DND-41 (cell line): ENCODE data around the gene CLOCK.

Experiments used
- ATAC-seq: fragments of 200-7000 bp; cut with Tn5 transposase; 3 replicates; pipeline ENCODE4 v1.9.1; 2021; ENCODE audit warnings: low read depth; ENCODE audit not compliant: insufficient read depth
- DNase-seq: peaks from one replicate; pipeline ENCODE4 v3.0.0-alpha.2; 2020
- H2AFZ ChIP-seq: 2 replicates; pipeline ENCODE4 v1.6.0; 2012; ENCODE audit warnings: low read depth, low read length
- H3K27ac ChIP-seq: 2 replicates; pipeline ENCODE4 v1.5.1; 2012; ENCODE audit warnings: low read length, inconsistent platforms
- H3K27me3 ChIP-seq: fragments of 200-600 bp; sonication (generic); 2 replicates; pipeline ENCODE4 v1.6.0; 2012; ENCODE audit warnings: low read length, mild to moderate bottlenecking, inconsistent platforms; ENCODE audit not compliant: insufficient read depth, poor library complexity
- H3K36me3 ChIP-seq: 2 replicates; pipeline ENCODE4 v1.5.1; 2012; ENCODE audit warnings: low read length, inconsistent platforms; ENCODE audit not compliant: insufficient read depth
- H3K4me1 ChIP-seq: 2 replicates; pipeline ENCODE4 v1.5.1; 2012; ENCODE audit warnings: mild to moderate bottlenecking, low read length; ENCODE audit not compliant: insufficient read depth
- H3K4me2 ChIP-seq: 2 replicates; pipeline ENCODE4 v1.6.0; 2012; ENCODE audit warnings: mild to moderate bottlenecking, moderate library complexity, low read length, inconsistent platforms; ENCODE audit not compliant: insufficient read depth
- H3K4me3 ChIP-seq, 2 experiments: fragments of 200-600 bp in 1 of 2; shearing (Covaris generic) in 1 of 2; 2 replicates each; pipeline ENCODE4 v1.5.1; 2012 to 2016; ENCODE audit warnings: inconsistent platforms in 2 of 2, low read length in 2 of 2, mild to moderate bottlenecking in 2 of 2, low read depth in 1 of 2, moderate library complexity in 1 of 2
- H3K79me2 ChIP-seq: 2 replicates; pipeline ENCODE4 v1.6.0; 2012; ENCODE audit warnings: low read length, inconsistent platforms; ENCODE audit not compliant: insufficient read depth
- H3K9ac ChIP-seq: 2 replicates; pipeline ENCODE4 v1.6.0; 2012; ENCODE audit warnings: low read depth, mild to moderate bottlenecking, inconsistent platforms, low read length, moderate library complexity
- H3K9me3 ChIP-seq: 2 replicates; pipeline ENCODE4 v1.5.1; 2012; ENCODE audit warnings: low read length, moderate library complexity, mild to moderate bottlenecking, inconsistent platforms; ENCODE audit not compliant: insufficient read depth, severe bottlenecking
- H4K20me1 ChIP-seq: 2 replicates; pipeline ENCODE4 v1.6.0; 2012; ENCODE audit warnings: low read length; ENCODE audit not compliant: insufficient read depth
- CTCF ChIP-seq: IDR thresholded peaks from 2 replicates; pipeline ENCODE4 v1.5.1; 2012; ENCODE audit warnings: borderline replicate concordance, low read length, moderate library complexity, mild to moderate bottlenecking; ENCODE audit not compliant: poor library complexity, severe bottlenecking; ENCODE audit errors: extremely low read depth
- EZH2 ChIP-seq: IDR thresholded peaks from 3 replicates; pipeline ENCODE4 v1.6.1; 2012; ENCODE audit warnings: borderline replicate concordance, low read depth, mild to moderate bottlenecking, moderate library complexity, low read length, inconsistent platforms; ENCODE audit not compliant: severe bottlenecking

CLOCK gene

GRCh38 chr4:55440786-55441185 is 105.9 kb downstream of the CLOCK start:
- DNase-seq (no peak), ATAC-seq (no peak)
- Histone ChIP-seq H3K4me2 (no peak overlapping the region), H2AFZ (no peak overlapping the region), H3K27ac (no peak overlapping the region), H3K4me3 (no peak overlapping the region), H3K9ac (no peak overlapping the region), H4K20me1 (no peaks in the 10 kb centered on the region), H3K27me3 (no peaks in the 10 kb centered on the region), H3K36me3 (peaks cover 57% of the 10 kb centered on the region), H3K79me2 (no peaks in the 10 kb centered on the region), H3K9me3 (no peaks in the 10 kb centered on the region), H3K4me1 (no peaks in the 10 kb centered on the region)
- no peak for TF ChIP-seq EZH2
- TF ChIP-seq CTCF: no peak

GRCh38 chr4:55439023-55439422 is 107.7 kb downstream of the CLOCK start:
- no peak overlapping the region for H3K27ac ChIP-seq
- no peak overlapping the region for H3K4me2 ChIP-seq
- H3K9ac ChIP-seq: no peak overlapping the region
- TF ChIP-seq CTCF: no peak
- TF ChIP-seq EZH2: no peak
- H4K20me1 ChIP-seq: no peaks in the 10 kb centered on the region
- no peaks in the 10 kb centered on the region for H3K79me2 ChIP-seq
- no peak overlapping the region for H2AFZ ChIP-seq
- no peak overlapping the region for H3K4me3 ChIP-seq
- H3K36me3 ChIP-seq: peaks cover 72% of the 10 kb centered on the region
- ATAC-seq (no peak), DNase-seq (no peak)
- no peaks in the 10 kb centered on the region for H3K4me1 ChIP-seq
- H3K27me3 ChIP-seq: no peaks in the 10 kb centered on the region
- no peaks in the 10 kb centered on the region for H3K9me3 ChIP-seq

- no peak overlapping the region for H3K9ac ChIP-seq
- H3K27me3 ChIP-seq: no peaks in the 10 kb centered on the region
- no peak overlapping the region for H3K4me3 ChIP-seq
- DNase-seq (no peak), ATAC-seq (no peak)
- peaks cover 76% of the 10 kb centered on the region for H3K36me3 ChIP-seq
- H3K79me2 ChIP-seq: no peaks in the 10 kb centered on the region
- H3K4me1 ChIP-seq: no peaks in the 10 kb centered on the region
- H3K27ac ChIP-seq: no peak overlapping the region
- H4K20me1 ChIP-seq: no peaks in the 10 kb centered on the region
- no peak for TF ChIP-seq CTCF
- no peak for TF ChIP-seq EZH2
- no peak overlapping the region for H2AFZ ChIP-seq
- H3K4me2 ChIP-seq: no peak overlapping the region
- H3K9me3 ChIP-seq: no peaks in the 10 kb centered on the region
These were observed 108.4 kb downstream of the CLOCK start for GRCh38 chr4:55438314-55438713.

GRCh38 chr4:55437823-55438222 is 108.9 kb downstream of the CLOCK start:
- Histone ChIP-seq H3K9me3 (no peaks in the 10 kb centered on the region), H3K9ac (no peak overlapping the region), H3K27ac (no peak overlapping the region), H3K4me1 (no peaks in the 10 kb centered on the region), H3K4me2 (no peak overlapping the region), H2AFZ (no peak overlapping the region), H3K36me3 (peaks cover 78% of the 10 kb centered on the region), H3K4me3 (no peak overlapping the region), H3K27me3 (no peaks in the 10 kb centered on the region), H4K20me1 (no peaks in the 10 kb centered on the region), H3K79me2 (no peaks in the 10 kb centered on the region)
- DNase-seq: no peak
- no peak for TF ChIP-seq EZH2
- no peak for TF ChIP-seq CTCF
- no peak for ATAC-seq
